GM06990 (cell line): ENCODE data around the gene HOXB1.
A peak's percentile ranks its signal among the peaks of the same experiment; 100 is the strongest.
"Not testable (repeated sequence)": the region's sequence is repeated elsewhere in the genome, so short reads cannot be mapped to it uniquely, and the experiment has no call there.

ENCODE experiments used
- DNase-seq: peaks from one replicate; pipeline ENCODE4 v3.0.0-alpha.2; 2011; ENCODE audit not compliant: insufficient read length; ENCODE audit errors: extremely low read depth
- H3K27me3 ChIP-seq: replicated peaks from 2 replicates; pipeline ENCODE4 v1.6.0; 2011; ENCODE audit warnings: low read length; ENCODE audit not compliant: control insufficient read depth, insufficient read depth
- H3K36me3 ChIP-seq: 2 replicates; pipeline ENCODE4 v1.5.1; 2011; ENCODE audit warnings: low read length; ENCODE audit not compliant: control insufficient read depth, insufficient read depth
- H3K4me3 ChIP-seq: replicated peaks from 2 replicates; pipeline ENCODE4 v1.5.1; 2011; ENCODE audit warnings: low read depth, mild to moderate bottlenecking, control low read depth, low read length
- TF ChIP-seq, protein P1 (sequence below): IDR thresholded peaks from 2 replicates; pipeline ENCODE4 v1.5.1; 2011; ENCODE audit warnings: low read length, control low read depth, mild to moderate bottlenecking, inconsistent platforms; ENCODE audit not compliant: insufficient read depth, poor library complexity, severe bottlenecking

The HOXB1 gene

DNA sequence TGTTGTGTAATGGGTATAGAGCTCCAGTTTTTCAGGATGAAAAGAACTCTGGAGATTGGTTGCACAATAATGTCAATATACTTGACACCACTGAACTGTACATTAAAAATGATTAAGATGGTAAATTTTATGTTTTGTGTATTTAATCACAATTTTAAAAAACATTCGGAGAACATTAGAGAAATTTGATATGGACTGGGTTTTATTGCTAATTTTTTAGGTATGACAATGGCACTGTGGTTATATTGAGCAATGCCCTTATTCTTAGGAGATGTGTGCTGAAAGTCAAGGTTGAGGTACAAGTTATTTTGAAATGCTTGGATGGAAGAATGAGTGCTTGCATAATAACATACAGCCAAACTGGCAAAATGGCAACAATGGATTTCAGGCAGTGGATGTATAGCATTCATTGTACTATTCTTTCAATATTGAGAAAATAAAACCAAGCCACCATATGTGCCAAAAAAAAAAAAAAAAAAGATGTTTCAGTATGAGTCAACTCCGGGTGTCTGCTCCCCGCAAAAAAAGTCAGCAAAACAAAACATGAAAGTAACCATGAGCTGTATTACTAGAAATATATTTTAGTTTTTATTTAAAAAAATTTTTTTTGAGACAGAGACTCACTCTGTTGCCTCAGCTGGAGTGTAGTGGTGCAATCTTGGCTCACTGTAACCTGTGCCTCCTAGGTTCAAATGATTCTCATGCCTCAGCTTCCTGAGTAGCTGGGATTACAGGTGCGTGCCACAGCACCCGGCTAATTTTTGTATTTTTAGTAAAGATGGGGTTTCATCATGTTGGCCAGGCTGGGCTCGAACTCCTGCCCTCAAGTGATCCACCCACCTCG lies 19.8 kb downstream of the HOXB1 start:
- Histone ChIP-seq H3K27me3 (no peaks in the 10 kb centered on the region), H3K4me3 (no peak overlapping the region), H3K36me3 (no peaks in the 10 kb centered on the region)
- TF ChIP-seq, protein P1, sequence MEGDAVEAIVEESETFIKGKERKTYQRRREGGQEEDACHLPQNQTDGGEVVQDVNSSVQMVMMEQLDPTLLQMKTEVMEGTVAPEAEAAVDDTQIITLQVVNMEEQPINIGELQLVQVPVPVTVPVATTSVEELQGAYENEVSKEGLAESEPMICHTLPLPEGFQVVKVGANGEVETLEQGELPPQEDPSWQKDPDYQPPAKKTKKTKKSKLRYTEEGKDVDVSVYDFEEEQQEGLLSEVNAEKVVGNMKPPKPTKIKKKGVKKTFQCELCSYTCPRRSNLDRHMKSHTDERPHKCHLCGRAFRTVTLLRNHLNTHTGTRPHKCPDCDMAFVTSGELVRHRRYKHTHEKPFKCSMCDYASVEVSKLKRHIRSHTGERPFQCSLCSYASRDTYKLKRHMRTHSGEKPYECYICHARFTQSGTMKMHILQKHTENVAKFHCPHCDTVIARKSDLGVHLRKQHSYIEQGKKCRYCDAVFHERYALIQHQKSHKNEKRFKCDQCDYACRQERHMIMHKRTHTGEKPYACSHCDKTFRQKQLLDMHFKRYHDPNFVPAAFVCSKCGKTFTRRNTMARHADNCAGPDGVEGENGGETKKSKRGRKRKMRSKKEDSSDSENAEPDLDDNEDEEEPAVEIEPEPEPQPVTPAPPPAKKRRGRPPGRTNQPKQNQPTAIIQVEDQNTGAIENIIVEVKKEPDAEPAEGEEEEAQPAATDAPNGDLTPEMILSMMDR: no peak
- peak; percentile 48 for DNase-seq

GRCh38 chr17:48510381-48510760 lies 20.4 kb downstream of the HOXB1 start:
- no peaks in the 10 kb centered on the region for H3K36me3 ChIP-seq
- DNase-seq: no peak
- no peaks in the 10 kb centered on the region for H3K27me3 ChIP-seq
- TF ChIP-seq, protein P1: no peak
- H3K4me3 ChIP-seq: no peak overlapping the region

DNA sequence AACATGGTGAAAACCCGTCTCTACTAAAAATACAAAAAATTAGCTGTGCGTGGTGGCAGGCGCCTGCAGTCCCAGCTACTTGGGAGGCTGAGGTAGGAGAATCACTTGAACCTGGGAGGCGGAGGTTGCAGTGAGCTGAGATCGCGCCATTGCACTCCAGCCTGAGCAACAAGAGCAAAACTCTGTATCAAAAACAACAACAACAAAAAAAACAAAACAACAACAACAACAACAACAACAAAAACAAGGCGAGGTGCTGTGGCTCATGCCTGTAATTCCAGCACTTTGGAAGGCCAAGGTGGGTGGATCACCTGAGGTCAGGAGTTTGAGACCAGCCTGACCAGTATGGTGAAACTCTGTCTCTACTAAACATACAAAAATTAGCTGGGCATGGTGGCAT lies 21.1 kb downstream of the HOXB1 start:
- not testable (repeated sequence) for H3K27me3 ChIP-seq

GRCh38 chr17:48506246-48506645 lies 24.6 kb downstream of the HOXB1 start:
- Histone ChIP-seq H3K4me3 (no peak overlapping the region), H3K27me3 (no peaks in the 10 kb centered on the region), H3K36me3 (no peaks in the 10 kb centered on the region)
- TF ChIP-seq, protein P1: no peak
- no peak for DNase-seq

More for the DNA sequence above, 21.1 kb downstream of the HOXB1 start:
- not testable (repeated sequence) for H3K4me3 ChIP-seq, DNase-seq, H3K36me3 ChIP-seq

DNA sequence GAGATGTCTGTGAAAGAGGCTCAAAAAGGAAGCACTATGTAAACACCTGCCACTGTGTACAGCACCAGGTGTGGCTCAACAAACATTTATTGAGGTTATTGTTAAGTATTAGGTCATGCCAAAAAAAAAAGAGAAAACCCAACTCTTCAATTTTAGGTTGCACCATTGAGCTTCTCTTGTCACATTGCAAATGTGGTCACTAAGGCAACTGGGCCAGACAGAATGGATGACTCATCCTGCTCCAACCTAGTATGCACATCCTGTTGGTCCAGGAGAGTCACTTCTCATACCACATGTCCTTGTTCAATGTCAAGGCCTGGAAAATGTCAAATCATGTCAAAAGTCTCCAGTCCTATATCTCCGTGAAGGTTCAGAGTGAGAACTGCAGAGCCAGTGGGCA lies 25.0 kb downstream of the HOXB1 start:
- Histone ChIP-seq H3K4me3 (no peak overlapping the region), H3K27me3 (no peaks in the 10 kb centered on the region), H3K36me3 (no peaks in the 10 kb centered on the region)
- TF ChIP-seq, protein P1: no peak
- peak; percentile 48 for DNase-seq

DNA sequence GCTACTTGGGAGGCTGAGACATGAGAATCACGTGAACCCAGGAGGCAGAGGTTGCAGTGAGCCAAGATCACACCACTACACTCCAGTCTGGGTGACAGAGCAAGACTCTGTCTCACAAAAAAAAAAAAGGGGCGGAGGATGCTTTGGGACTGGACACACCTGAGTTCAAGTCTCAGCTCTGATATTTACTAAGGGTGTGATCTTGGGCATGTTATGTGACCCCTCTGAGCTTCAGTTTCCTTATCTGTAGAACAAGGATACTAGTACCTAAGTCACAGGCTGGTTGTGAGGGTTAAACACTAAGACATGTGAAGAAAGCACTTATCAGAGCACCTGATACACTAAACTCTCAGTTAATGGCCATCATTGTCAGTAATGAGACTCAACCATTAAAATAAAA lies 25.9 kb downstream of the HOXB1 start:
- TF ChIP-seq, protein P1: no peak
- Histone ChIP-seq H3K4me3 (no peak overlapping the region), H3K27me3 (no peaks in the 10 kb centered on the region), H3K36me3 (no peaks in the 10 kb centered on the region)
- no peak for DNase-seq
